ENCODE results near the gene MEIS2. TPM values are rescaled to one million over a fixed set of nuclear protein-coding genes. Genes with fewer than 3 reads are reported as not detected.

MEIS2 gene
- polyA plus RNA-seq, 1 donor, result 4.2 TPM

DNA sequence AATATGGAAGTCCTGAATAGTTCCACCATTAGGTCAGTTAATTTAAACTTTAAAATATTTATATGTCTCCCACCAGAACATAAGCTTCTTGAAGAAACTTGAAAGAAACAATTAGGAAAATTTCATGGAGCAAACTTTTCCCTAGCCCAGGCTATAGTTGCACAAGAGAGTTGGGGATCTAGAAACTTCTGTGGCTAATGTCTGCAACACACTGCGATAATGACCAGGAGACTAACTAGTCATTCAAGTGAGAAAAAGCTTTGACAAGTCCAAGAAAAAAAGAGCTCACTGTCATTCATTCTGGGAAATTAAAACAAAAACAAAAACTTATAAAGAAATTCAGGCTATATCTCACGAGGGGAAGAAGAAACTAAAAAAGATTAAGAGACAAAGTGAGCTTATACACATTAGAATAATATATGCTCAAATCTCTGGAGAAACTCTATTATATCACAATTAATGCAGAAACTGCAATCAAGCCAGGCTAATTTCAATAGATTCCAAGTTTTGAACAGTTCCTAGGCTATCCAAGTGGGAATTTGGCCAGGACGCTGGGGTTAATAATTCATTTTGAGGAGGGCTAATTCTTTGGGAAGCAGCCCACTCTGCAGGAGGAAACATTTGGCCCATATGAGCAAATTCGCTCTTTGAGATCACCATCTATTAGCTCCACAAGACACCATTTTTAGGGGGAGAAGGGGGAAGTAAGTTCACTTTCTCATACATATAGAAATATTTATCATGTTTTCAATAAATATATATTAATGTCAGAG lies 134.6 kb downstream of the MEIS2 start:
- DNase-seq (ENCODE audit: low read depth), result no peak

DNA sequence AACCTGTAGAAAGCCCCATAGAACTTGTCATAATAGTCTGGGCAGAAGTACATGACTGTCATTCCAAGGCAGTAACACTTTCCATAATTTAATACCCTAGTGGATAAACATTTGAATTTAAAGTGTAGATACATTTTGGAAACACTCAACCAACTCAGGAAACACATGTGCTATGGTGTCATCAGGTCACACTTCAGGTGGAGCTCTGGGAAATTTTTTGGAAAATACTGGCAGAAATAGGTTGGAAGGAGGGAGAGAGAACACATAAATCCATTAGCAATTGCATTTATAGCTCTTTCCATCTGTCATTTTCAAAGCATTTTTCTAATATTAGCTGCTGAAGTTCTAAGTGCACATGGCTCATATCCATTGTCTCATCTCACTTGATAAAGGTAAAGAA lies 135.7 kb downstream of the MEIS2 start:
- DNase-seq (ENCODE audit: low read depth), result no peak

DNA sequence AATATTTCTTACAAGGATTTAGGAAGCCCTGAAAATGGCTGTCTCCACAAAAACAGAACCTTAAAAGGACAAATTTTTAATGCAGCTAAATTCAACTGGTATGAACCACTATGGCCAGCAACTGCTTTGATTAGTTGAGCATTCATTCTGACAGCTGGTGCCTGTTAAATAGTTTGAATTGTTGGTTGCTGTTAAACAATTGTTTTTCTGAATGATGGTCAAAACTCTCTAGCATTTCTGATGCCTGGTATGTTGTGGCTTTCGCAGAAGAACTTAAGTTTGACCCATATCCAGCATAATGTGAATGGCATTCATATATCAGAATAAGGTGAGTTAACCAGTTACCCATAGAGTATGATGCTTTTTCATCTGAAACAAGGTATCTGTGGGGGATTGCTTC lies 138.4 kb downstream of the MEIS2 start:
- no peak for DNase-seq (ENCODE audit: low read depth)

DNA sequence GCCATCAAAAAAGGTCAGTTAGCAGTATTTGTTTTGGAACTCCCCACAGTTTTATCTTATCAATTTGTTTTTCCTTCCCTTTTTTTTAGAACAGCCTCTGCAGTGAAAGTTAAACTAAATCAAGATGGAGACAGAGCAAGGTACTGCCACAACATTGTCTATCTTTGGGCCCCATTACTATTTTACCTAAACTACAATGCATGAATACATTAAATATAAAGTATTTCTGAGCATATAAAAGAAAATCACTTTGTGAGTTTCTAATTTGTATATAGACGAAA lies 139.5 kb downstream of the MEIS2 start:
- no peak for DNase-seq (ENCODE audit: low read depth)

DNA sequence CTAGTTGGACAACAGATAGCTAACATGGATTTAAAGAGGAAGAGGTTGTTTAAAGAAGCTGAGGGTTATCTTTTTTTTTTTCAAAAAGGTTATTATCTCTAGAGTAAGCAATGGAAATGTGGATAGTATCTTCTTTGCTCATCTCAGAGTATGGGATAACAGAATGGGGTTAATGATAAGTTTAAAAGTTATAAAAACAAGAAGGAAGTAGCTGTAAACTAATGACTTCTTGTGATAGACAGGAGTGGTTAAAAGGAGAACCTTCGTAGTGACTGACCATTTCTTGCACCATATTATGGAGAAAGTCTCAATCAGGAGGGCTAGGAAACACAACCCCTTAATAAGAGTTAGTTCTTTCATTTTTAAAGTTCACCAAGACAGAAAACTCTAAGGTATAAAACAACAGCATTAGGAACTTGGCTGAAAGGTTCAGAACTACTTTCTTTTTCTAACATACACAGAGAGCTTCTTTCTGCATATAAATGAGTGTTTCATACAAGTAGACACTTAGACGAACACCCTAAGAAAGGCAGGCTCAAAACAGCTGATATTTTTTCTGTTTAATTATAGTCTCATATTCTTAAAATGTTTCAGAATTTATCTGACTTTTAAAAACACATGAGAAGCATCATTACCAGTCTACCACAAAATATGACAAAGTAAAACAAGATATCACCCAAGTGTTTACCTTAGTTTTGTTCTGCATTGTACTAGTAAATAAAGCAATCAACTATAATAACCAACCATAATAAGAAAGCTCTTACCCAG lies 140.0 kb downstream of the MEIS2 start:
- DNase-seq (ENCODE audit: low read depth), result no peak

DNA sequence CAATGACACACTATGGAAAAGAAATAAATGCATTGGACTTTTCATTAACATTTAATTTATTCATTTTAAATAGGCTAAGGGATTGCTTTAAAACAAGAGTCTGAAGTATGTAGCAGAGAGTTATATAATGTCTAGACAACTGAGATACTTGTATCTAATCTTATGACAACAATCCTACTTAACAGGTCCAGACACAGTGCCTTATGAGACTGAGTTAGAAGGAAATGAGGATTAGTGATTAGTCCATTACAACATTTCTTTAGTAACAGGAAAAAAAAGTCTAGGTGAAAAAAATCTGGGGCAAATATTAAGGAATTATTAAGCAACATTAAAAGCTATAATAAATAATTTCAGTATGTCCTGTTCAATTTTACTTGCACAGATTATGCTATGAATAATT lies 140.6 kb downstream of the MEIS2 start:
- no peak for DNase-seq (ENCODE audit: low read depth)

DNA sequence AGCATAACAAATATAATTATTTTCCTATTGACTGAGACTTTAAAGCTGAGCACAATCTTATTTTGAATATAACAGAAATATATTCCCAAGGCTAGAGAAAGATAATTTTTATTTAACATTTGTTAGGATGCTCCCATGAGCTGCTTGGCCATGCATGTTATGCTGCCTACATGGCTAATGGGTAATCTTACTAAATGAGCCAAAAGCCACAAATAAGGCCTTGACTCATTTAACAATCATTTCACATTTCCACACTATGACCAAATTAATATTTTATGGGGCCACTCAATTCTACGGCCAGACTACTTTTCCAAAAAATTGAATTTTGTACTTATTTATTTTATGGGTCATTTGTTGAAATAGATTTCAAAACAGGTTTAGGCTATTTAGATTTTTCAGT lies 141.7 kb downstream of the MEIS2 start:
- no peak for DNase-seq (ENCODE audit: low read depth)

DNA sequence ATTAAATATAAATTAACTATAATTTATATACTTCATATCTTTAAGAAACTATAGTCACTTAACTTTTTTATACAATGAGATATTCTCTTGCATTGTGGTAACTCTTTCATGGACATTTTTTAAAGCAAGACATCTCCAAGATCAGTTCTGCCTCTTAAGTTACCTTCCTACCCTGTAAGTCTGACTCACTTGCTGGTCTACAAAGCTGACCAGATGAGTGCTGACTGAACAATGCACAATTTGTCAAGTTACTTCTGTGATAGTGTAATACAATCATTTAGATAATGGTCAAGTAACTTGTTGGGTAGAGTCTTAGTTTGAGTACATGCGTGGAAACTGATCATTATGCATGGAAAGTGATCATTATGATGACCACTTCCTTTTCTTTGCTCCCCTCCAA lies 145.9 kb downstream of the MEIS2 start:
- DNase-seq (ENCODE audit: low read depth), result no peak

DNA sequence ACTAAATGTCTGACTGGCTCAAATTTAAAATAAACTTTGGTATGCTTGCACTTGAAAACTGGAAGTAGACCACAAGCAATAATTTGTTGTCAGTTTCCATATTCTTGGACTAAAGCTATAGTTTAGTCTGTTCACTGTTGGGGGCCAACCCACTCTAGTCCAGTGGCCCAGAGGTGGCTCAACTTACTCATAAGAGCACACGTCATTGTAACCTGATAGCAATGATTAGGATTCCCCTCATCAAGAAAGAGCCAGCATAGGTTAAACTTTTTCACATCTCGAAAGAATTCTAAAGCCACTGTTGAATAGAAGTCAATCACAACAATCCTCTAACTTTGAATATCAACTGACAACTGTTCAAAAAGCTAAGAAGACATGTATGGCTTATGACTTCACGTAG lies 147.0 kb downstream of the MEIS2 start:
- no peak for DNase-seq (ENCODE audit: low read depth)

DNA sequence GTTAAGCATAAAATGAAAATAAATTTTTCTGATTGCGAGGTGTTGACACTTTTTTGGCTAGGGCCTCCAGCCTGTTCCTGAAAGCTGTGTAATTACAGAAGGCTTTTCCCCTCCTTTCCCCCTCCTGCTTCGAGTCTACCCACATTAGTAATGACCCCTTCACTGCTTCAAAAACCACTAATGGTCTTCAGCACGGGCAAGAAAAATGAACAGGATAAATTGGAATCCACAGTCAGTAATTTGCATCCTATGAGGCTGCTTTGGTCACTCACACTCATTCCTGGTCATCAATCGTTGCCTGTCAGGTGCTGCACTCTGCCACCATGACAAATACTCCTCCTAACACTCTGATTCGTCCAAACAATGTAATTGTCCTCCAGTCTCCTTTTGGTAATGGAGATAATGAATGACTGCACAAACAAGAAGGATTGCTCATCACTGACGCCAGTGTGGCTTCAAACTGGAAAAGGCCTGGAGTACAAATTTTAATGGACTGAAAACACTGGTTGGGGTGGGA lies 148.6 kb downstream of the MEIS2 start:
- no peak for DNase-seq (ENCODE audit: low read depth)

DNA sequence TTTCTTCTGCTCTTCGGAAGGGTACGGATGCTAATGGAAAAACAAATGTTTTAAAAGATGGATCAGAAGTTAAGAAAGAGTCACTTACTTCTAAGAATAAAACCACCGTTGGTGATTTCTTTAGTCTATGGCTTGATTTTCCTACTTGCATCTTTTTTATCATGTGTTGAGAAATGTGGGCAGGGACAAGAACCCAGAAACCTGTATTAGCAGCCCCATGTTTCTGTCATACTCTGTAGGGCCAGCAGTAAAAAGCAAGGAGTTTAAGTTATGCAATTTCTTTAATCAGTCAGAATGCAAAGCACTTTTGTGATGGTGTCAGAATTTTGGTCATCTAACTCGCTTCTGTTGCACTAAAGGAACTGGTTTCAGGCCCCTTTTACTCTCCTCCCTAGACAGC lies 150.0 kb downstream of the MEIS2 start:
- no peak for DNase-seq (ENCODE audit: low read depth)

DNA sequence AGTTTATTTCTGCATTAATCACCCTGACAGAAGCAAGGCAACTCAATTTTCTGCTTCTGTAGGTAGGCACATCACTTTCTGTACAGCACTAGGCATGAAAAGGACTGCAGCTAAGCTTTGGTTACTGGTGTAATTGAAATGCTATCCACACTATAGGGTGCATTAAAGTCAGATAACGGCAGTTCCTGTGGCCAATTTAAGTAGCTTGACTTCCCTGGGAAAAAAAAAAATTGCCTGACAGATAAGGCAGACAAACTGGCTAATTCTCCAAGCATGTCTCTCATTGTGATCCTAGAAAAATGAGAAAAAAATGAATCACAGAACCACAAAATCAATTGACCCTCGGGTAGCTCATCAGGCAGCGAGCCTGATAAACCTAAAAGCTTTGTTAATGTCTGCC lies 151.4 kb downstream of the MEIS2 start:
- DNase-seq (ENCODE audit: low read depth), result no peak

DNA sequence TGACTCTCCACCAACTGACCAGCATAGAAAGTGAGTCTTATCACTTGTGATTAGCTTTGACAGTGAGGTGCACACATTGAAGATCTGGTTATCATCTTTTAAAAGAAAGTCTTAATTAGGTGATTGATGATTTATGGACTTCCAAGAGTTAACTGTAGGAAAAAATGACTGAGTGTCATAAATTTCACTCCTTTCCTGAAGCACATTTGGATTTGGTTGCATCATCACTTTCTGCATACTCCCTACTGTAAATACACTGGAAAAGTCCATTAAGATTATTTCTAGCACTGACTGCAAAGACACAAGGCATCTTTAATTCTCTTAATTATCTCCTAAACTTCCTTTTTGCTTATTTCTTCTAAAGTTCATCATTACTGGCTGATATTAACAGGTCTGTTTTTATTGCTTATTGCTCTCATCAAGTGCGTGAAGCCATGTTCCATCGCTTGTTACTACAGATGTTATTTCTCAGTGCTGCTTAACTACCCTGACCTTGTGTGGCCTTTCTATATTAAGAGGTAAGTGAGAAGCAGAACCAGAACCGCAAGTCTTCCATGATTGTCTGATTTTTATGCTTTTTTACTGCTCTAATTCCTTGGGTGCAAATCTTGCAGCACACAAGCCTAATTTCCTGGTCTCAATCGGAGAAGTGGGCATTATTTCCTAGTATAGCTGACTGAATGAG lies 153.2 kb downstream of the MEIS2 start:
- DNase-seq (ENCODE audit: low read depth), result no peak

DNA sequence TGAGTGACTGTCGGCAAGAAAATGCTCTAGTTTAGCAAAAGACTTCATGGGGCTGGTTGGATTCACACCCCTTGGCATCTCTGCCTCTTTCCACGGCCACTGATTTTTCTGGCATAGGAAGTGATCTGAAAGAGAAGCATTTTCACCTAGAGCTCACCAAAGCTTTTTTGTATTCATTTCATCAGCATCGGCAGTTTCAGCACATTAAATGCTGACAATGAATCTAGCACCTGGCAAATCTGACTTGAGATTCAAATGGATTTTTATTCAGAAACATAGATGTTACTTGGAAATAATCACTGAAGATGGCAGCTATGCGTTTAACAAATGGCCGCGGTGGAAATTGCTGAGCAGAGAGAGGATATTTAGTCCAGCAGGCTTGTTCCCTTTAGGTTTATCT lies 155.9 kb downstream of the MEIS2 start:
- DNase-seq (ENCODE audit: low read depth), result no peak

DNA sequence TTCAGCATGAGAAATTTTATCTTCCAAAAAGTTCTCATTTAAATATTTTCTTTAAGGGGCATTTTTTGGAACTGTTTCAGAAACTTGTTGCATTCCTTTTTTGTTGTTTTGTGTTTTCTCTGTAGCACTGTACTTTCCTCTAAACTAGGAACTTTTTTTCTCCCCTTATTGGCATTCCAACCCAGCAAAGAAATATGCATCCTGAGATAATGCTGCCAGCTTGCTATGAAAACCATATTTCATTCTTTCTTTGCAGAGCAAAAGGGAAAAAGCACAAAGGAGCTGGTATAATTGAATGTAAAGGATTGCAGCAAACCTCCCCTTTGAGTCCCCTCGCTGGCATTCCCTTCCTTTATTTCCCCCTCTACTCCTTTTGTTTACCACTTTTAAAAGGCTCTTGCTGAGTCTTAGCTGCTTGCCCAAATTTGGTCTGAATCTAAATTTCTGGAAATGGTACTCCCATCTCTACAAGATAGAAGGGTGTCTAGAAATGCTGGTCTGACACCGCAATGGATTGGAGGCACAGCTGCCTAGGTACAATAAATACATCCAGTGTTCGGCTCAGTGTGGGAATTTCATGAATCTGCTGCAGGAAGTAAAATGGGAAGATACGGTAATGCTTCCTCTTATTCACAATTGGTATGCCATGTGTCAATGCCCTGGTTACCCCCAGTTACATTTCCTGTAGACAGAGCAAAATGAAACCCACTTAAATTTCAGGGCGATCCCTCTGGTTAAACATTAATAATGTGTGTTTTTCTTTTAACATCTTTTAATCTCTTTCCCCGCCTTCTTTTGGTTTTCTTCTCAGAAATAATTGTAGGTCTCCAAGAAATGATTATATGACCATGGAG lies 156.6 kb downstream of the MEIS2 start:
- DNase-seq (ENCODE audit: low read depth), result no peak

DNA sequence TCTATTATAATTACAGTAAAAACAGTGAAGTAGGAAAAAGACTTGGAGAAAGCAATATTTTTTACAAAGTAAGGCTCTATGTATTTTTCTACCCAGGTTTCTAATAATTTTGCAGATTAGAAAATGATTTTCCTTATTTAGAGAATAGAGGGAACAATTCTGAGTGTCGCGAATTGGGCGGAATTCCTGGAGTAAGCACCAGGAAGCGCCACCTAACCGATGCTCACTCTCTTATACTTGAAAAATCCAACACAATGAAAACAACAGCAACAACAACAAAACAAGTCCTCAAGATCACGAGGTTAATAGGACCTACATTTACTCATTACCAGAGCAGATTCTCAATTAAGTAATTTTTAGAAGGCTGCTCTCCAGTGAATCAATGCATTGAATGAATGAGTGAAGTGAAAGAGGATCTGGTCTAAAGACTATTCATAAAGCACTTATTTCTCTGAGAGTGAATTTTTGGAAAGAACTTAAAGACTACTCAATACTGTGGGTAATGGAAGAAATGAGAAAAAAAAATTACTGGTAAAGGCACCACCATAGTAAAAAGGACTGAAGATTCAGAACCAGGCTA lies 158.0 kb downstream of the MEIS2 start:
- no peak for DNase-seq (ENCODE audit: low read depth)

DNA sequence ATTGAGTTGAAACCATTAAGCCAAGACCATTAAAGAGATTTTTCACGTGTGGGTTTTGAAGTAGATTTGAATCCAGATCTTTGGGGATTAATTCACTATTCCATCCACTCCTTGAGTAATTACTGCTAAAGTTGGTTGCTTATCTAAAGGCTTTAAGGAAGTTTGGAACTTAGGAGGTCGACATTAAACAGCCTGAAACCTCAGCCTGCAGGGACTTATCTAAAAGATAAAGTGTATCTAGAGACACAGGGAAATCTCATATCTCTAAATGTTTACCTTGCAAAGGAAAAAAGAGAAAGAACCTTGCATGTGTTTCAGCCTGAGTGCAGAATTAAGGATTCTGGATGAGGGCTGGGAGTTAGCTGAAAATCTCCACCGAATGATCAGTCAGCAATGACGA lies 158.6 kb downstream of the MEIS2 start:
- no peak for DNase-seq (ENCODE audit: low read depth)

DNA sequence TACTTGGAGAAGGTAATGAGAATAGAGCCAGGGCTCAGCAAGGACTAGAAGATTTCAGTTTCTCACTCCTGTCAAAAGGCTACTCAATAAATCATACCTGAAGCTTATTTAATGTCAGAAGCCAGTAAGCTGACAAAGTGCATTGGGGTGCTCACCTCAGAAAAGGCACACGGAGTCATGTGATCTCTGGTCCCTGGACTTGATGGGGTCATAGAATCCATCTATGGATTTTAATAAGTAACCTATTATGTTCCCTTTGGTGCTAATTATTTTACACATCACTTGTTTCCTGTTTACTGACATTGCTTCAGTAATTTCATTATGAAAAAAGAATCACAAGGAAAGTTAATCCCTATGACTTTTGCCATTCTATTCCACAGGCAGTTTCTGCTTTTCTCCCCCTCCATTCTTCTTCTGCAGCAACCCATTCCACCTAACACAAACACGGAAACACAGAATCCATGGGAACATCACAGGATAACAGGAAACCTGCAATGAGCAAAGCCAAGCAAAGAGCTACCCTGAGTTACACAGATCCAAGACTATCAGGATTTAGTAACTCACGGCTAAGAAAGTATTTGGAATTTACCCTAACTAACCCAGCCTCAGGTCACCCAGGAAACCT lies 159.6 kb downstream of the MEIS2 start:
- DNase-seq (ENCODE audit: low read depth), result no peak

DNA sequence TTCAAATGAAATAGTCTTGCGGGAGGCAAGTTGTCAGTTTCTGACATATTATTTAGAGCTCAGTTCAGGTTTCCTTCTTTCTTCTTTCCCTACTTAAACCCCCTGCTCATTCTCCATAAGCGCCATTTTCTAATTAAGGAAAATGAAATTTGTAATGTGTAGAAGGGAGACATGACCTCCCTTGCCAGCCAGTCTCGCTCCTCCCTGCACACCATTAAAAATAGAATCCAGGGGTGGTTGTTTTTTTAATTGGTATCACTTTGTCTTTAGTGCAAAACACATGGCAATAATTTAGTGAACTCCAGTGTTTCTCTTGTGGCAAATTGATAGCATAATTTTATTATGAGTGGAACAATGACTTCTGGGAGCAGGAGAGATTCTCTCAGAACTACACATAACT lies 160.1 kb downstream of the MEIS2 start:
- DNase-seq (ENCODE audit: low read depth), result no peak

DNA sequence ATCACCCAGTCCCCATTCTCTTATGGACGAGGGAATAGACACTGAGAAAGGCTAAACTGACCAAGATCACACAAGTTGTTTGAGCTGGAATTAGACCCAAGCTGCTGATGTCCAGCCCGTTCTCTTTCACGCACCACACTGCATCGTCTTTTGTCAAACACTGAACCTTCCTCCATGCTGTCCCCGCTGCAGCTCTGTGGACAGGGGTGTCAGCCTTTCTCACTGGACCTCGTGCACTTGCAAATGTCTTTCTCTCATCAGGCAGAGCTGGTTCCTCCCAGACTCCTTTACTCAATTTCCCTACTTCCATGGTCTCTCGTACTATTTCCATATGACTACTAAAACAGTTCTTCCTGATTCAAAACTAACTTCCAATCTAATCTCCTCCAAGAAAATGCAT lies 161.6 kb downstream of the MEIS2 start:
- DNase-seq (ENCODE audit: low read depth), result no peak

DNA sequence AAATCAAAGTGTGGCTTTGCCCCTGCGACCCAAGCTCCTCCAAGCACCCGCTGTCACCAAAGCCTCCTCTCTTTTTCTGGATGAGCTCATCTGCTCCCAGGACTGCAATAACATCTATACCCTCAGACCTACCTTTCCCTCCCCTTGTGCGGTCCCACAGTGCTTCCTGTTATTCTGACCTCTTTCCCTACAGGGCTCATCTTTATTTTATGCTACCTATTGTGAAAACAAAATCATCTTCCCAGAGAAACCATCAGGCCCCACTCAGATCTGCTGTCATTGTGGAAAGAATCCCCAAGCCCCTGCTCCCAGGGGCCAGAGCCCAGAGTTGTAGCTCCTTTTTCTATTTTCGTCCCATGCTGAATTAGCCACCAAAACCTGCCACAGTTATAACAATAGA lies 162.2 kb downstream of the MEIS2 start:
- no peak for DNase-seq (ENCODE audit: low read depth)
